Adrenal gland (tissue), 5 donors: ENCODE data around the gene TPRG1L.

Experiments
- POLR2A ChIP-seq, 2 donors: fragments of 450-650 bp; IDR thresholded peaks; one replicate each; pipeline ENCODE4 v1.6.1; 2017; ENCODE audit warnings: antibody characterized with exemption in 2 of 2, mild to moderate bottlenecking in 2 of 2, moderate library complexity in 1 of 2
- TF ChIP-seq, protein P1 (sequence below), 6 experiments: fragments of 450-650 bp in 4 of 6; fragments of 200-600 bp in 2 of 6; sonication (generic) in 1 of 6; IDR thresholded peaks; 1 replicate in 5 of 6; 2 replicates in 1 of 6; pipeline versions ENCODE4 v1.5.1 to v1.8.0; 2016 to 2021; ENCODE audit warnings: antibody characterized with exemption in 6 of 6, mild to moderate bottlenecking in 2 of 6, moderate library complexity in 1 of 6
- donor health status: DM: no; HTN: no; CAD: no.

DNA sequence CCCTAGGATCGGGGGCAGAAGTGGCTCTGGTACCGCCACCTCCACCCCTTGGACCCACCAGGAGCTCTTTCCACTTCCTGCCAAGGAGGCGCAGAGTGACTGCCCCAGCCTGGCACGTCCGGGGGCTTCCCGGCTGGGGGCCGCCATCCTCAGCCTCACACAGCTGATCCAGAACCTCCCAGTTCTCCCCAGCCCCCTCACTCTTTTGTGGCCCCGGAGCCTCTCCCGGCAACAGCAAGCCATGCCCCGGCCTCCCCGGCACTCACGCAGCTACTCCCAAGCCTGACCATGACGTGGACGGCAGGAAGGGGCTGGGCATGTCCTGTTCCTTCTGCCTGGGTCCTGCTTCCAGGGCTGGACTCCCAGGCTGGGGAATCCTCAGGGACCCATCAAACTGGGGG is 44.6 kb downstream of the TPRG1L start:
- TF ChIP-seq, protein P1, sequence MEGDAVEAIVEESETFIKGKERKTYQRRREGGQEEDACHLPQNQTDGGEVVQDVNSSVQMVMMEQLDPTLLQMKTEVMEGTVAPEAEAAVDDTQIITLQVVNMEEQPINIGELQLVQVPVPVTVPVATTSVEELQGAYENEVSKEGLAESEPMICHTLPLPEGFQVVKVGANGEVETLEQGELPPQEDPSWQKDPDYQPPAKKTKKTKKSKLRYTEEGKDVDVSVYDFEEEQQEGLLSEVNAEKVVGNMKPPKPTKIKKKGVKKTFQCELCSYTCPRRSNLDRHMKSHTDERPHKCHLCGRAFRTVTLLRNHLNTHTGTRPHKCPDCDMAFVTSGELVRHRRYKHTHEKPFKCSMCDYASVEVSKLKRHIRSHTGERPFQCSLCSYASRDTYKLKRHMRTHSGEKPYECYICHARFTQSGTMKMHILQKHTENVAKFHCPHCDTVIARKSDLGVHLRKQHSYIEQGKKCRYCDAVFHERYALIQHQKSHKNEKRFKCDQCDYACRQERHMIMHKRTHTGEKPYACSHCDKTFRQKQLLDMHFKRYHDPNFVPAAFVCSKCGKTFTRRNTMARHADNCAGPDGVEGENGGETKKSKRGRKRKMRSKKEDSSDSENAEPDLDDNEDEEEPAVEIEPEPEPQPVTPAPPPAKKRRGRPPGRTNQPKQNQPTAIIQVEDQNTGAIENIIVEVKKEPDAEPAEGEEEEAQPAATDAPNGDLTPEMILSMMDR (IDR thresholded peaks at IDR 0.05), result no peak
- TF ChIP-seq POLR2A (IDR thresholded peaks at IDR 0.05), result no peak
